ENCODE data around the gene CHI3L1.

The CHI3L1 gene

GRCh38 chr1:203139976-203140475 lies 46.5 kb downstream of the CHI3L1 start:
- Histone ChIP-seq H3K27me3 (ENCODE audit: low read length) (no peaks in the 10 kb centered on the region; the same call in 1 of the 2 replicates), H3K9me2 (replicated peaks; ENCODE audit: insufficient read depth, low read length) (no peaks in the 10 kb centered on the region), H3K36me3 (ENCODE audit: low read length) (no peaks in the 10 kb centered on the region), H3K9me3 (ENCODE audit: insufficient read depth, low read length) (no peaks in the 10 kb centered on the region), H3K9ac (ENCODE audit: low read length) (no peak overlapping the region), H3K79me2 (ENCODE audit: insufficient read depth, low read length) (no peaks in the 10 kb centered on the region), H3K4me2 (ENCODE audit: low read depth, low read length, poor library complexity, severe bottlenecking) (no peak overlapping the region), H3K27ac (ENCODE audit: low read depth, low read length) (no peak overlapping the region), H2AFZ (ENCODE audit: low read depth, low read length, severe bottlenecking) (no peak overlapping the region), H3K4me3 (ENCODE audit: insufficient read depth, low read length, poor library complexity, severe bottlenecking) (no peak overlapping the region), H4K20me1 (ENCODE audit: low read depth, low read length) (no peaks in the 10 kb centered on the region), H3F3A (ENCODE audit: insufficient read depth) (no peaks in the 10 kb centered on the region)
- TF ChIP-seq CTCF (IDR thresholded peaks at IDR 0.05; ENCODE audit: insufficient read depth, low read length, poor library complexity, severe bottlenecking) (no peak), EZH2phosphoT487 (conservative IDR thresholded peaks at IDR 0.05; ENCODE audit: low read length) (no peak)

- H3K9ac ChIP-seq (ENCODE audit: low read length), result no peak overlapping the region
- no peaks in the 10 kb centered on the region for H4K20me1 ChIP-seq (ENCODE audit: low read depth, low read length)
- TF ChIP-seq CTCF (IDR thresholded peaks at IDR 0.05; ENCODE audit: insufficient read depth, low read length, poor library complexity, severe bottlenecking) (no peak), EZH2phosphoT487 (conservative IDR thresholded peaks at IDR 0.05; ENCODE audit: low read length) (no peak)
- H3K27ac ChIP-seq (ENCODE audit: low read depth, low read length), result no peak overlapping the region
- no peaks in the 10 kb centered on the region for H3K79me2 ChIP-seq (ENCODE audit: insufficient read depth, low read length)
- H3K4me2 ChIP-seq (ENCODE audit: low read depth, low read length, poor library complexity, severe bottlenecking), result no peak overlapping the region
- H3K4me3 ChIP-seq (ENCODE audit: insufficient read depth, low read length, poor library complexity, severe bottlenecking), result no peak overlapping the region
- no peaks in the 10 kb centered on the region for H3K36me3 ChIP-seq (ENCODE audit: low read length)
- no peaks in the 10 kb centered on the region for H3K9me2 ChIP-seq (replicated peaks; ENCODE audit: insufficient read depth, low read length)
- H3K9me3 ChIP-seq (ENCODE audit: insufficient read depth, low read length), result no peaks in the 10 kb centered on the region
- H3F3A ChIP-seq (ENCODE audit: insufficient read depth), result no peaks in the 10 kb centered on the region
- no peak overlapping the region for H2AFZ ChIP-seq (ENCODE audit: low read depth, low read length, severe bottlenecking)
- H3K27me3 ChIP-seq (ENCODE audit: low read length), result no peaks in the 10 kb centered on the region; the same call in 1 of the 2 replicates
Measured at GRCh38 chr1:203138066-203138465, 48.4 kb downstream of the CHI3L1 start.

DNA sequence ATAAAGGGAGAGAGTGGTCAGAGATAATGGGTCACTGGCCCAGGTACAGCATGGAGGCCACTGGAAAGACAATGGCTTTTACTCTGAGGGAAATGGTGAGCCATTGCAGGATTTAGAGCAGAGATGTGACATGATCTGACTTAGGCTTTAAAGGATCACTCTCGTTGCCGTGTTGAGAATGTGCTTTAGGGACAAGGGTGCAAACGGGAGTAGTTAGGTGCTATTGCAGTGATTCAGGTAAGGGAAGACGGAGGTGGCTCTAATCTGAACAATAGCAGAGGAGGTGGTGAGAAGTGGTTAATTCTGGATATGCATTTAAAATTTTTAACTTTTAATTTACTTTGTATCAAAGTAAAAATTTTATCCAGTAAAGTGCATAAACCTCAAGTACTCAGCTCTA lies 49.2 kb downstream of the CHI3L1 start:
- H3K9ac ChIP-seq (ENCODE audit: low read length), result no peak overlapping the region
- H3K79me2 ChIP-seq (ENCODE audit: insufficient read depth, low read length), result no peaks in the 10 kb centered on the region
- H4K20me1 ChIP-seq (ENCODE audit: low read depth, low read length), result no peaks in the 10 kb centered on the region
- no peak overlapping the region for H2AFZ ChIP-seq (ENCODE audit: low read depth, low read length, severe bottlenecking)
- no peaks in the 10 kb centered on the region for H3K36me3 ChIP-seq (ENCODE audit: low read length)
- H3K4me3 ChIP-seq (ENCODE audit: insufficient read depth, low read length, poor library complexity, severe bottlenecking), result no peak overlapping the region
- H3F3A ChIP-seq (ENCODE audit: insufficient read depth), result no peaks in the 10 kb centered on the region
- no peaks in the 10 kb centered on the region for H3K9me3 ChIP-seq (ENCODE audit: insufficient read depth, low read length)
- no peaks in the 10 kb centered on the region for H3K9me2 ChIP-seq (replicated peaks; ENCODE audit: insufficient read depth, low read length)
- H3K4me2 ChIP-seq (ENCODE audit: low read depth, low read length, poor library complexity, severe bottlenecking), result no peak overlapping the region
- H3K27me3 ChIP-seq (ENCODE audit: low read length), result no peaks in the 10 kb centered on the region; the same call in 1 of the 2 replicates
- TF ChIP-seq EZH2phosphoT487 (conservative IDR thresholded peaks at IDR 0.05; ENCODE audit: low read length) (no peak), CTCF (IDR thresholded peaks at IDR 0.05; ENCODE audit: insufficient read depth, low read length, poor library complexity, severe bottlenecking) (no peak)
- no peak overlapping the region for H3K27ac ChIP-seq (ENCODE audit: low read depth, low read length)

All from SU-DHL-6 (cell line).